Measurements from ENCODE around the gene MOBP.

Gene MOBP

DNA sequence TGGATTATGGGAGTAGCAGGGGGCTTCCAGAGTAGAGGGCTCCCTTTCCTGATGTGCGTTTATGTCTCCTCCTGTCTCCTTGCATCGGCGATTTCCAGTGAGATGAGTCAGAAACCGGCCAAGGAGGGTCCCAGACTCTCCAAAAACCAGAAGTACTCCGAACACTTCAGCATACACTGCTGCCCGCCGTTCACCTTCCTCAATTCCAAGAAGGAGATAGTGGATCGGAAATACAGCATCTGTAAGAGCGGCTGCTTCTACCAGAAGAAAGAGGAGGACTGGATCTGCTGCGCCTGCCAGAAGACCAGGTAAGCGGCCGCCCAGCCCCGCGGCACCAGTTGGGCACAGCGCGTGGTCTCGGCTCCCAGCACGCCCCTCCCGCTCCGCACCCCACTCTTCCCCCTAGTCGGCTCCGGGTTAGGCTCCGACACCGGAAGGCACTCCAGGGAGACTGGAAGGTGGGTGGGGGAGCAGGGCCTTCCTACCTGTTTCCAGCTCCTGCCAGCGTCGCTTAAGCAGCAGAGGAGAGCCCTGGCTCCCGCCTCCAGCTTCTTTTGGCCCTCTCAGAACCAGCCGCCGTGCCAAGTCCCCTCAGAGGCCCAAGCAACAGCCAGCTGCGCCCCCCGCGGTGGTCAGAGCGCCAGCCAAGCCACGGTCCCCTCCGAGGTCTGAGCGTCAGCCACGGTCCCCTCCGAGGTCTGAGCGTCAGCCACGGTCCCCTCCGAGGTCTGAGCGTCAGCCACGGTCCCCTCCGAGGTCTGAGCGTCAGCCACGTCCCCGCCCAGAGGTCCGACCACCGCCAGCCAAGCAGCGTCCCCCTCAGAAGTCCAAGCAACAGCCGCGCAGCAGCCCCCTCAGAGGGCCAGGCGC, 34.7 kb downstream of the MOBP start:
- no peak for DNase-seq

GRCh38 chr3:39502838-39503145, 35.3 kb downstream of the MOBP start:
- no peak for DNase-seq

DNA sequence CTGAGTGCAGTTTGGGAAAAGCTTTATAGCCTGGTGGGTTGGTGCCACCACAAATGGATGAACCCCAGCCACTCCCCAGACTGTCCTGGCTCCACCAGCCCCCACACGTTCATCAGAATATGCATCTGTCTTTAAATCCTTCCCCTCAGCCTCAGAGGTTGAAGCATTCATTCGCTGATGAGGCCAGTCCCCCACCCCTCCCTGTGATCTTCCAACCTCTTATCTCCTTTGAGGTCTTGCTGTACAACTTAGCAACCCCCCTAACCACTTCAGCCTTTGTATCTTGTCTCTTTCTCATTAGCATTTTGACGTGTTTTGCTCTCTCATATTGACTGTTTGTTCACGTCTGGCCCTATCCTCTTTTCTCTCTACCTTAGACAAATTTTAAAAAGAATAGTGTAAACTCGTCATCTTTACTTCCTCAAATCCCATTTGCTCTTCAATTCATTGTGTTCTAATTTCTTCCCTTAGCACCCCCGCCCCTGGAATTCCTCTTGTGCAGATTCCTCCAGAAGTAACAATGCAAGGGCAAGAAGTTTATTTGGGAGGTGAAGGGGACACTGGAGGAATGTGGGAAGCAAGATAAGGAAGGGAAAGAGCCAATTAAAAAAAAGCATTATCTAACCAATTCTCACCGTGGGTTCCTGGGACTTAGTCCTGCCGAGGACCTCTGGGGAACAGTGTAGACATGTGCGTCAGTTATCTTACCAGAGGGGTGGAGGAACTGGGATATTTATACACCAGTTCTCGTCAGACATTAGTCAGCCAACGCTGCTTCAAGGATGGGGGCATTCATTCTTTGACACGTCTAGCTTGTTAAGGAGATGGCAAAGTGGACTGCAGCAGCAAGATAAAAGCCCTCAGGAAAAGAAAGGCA, 38.6 kb downstream of the MOBP start:
- no peak for DNase-seq

DNA sequence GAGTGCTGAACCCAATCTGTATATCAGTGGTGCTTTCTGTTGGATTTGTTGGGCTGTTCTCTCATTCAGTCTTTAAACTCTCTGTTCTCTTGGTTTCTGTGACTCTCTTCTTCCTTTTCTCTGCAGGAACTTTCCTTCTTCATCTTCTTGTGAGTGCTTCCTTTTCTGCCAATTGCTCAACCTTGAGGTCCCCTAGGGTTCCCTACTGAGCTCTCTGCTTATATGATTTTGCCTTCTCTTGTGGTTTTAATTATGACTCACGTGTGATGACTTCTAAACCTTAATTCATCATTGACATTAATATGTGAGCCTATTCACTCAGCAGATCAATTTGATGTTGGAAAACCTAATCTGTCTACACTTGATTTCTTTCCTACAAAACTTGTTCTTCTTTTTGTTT, 39.4 kb downstream of the MOBP start:
- DNase-seq, result no peak

- no peak for DNase-seq
Measured at GRCh38 chr3:39513791-39514369, 46.4 kb downstream of the MOBP start.

DNA sequence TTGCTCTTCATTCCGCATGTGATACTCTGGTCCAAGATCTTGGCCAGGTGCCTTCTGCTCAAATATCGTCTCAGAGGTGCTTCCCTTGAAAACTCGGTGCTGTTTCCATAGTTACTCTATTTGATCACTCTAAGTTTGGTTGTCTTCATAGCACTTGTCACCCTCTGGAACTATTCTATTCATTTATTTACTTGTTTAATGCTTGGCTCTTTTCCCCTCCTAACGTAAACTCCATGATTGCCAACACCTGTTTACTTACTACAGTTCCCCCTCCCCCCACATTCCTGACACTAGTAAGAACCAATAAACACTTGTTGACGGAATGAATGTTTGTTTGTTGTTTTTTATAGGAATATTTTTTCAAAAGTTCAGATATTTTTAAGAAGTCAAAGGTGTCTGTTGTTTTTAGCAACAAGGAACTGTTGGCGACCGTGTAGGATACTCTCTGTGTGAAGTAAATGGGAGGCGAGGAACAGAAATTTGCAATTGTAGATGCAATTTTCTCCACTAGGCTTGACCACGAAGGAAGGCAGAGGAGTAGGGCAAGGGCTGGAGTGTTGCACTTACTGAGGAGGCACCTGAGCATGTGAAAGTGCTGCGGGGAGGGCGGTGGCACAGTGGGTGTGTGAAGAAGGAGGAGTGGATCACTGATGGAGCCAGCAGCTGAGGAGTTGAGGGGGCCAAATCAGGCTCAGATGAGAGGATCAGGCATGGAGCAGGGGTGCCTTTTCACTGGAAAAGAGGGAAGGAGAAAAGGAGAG, 48.4 kb downstream of the MOBP start:
- DNase-seq, result no peak

GRCh38 chr3:39519103-39519502, 51.6 kb downstream of the MOBP start:
- no peak for DNase-seq

DNA sequence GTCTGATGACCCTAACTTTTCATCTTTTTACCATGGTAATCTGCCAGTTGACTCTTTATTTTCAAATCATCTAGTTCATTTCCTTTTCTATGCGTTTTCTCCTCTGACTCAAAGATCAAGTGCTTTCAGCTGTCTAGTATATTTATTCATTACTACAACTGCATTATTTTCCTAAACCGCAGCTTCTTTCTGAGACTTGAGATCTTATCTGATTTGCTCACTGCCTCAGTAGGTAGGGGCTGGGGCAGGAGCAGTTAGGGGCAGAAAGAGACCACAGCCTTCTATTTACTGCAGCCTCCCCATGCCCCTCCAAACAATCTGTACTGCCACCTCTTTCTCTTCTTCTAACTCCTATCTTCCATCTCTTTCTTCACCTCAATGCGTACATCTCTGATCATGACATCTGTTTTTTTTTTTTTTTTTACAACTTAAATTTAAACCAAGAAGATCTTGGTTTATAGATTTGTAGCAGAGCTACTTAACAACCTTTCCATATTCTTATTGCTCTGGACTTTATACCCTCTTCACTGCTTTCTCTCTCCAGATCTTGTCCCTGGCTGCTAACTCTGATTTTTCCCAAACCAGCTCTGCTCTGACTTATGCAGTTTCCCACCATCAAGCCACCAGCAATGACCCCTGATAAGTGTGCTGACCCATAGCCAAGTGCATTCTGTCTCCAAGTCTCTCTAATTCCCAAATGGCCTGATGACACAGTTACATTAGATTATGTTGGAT, 52.2 kb downstream of the MOBP start:
- DNase-seq, result no peak

DNA sequence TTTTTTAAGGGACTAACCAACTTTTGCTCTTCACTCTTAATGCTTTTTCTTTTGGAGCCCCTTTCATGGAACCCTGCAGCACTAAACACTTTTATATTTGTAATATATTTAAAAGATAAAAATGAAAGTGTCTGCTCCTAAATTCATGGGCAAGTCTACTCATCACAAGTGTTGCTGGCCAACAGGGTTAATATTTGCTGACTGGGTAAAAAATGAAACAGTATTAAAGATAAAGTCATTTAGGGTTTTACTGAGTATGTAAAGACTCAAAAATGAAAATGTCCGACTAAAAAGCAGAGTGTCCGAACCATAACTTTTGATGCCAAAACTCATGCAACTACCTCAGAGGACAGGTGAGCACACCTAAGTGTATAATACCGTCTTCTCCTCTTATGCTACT, 54.0 kb downstream of the MOBP start:
- DNase-seq, result no peak

DNA sequence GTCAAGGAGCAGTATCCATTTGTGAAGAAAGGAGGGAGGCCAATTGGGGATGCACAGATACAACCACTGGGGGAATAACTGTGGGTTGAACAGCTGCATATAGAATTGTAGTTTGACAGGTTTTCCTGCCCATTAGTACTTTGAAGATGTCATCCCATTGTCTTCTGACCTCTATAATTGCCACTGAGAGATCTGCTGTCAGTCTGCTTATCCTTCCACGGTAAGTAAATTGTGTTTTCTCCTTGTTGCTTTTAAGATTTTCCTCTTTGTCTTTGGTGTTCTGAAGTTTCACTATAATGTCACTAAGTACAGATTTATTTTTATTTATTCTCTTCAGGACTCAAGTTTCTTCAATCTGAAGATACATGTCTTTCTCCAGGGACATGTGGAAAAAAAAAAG, 56.6 kb downstream of the MOBP start:
- no peak for DNase-seq

GRCh38 chr3:39528844-39529243, 61.4 kb downstream of the MOBP start:
- no peak for DNase-seq

DNA sequence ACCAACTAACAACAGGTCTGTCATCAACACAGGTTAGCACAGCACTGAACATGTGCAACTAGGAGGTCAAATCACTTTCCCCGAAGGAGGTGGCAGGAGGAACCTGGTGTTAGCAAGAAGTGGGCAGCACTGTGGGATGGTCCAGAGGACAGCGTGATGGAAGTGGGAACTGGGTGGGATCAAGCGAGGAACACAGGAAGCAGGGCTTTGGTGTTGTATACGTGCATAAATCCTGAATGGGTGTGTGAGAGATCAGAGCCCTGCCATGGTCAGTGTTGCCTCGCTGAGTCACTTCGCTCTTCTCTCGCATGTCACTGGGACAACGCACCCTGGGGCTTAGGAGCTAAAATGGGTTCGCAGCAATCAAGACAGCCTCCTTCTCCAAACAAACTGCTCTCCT, 62.1 kb downstream of the MOBP start:
- no peak for DNase-seq

- DNase-seq, result no peak
Measured at GRCh38 chr3:39531066-39531465, 63.6 kb downstream of the MOBP start.

DNA sequence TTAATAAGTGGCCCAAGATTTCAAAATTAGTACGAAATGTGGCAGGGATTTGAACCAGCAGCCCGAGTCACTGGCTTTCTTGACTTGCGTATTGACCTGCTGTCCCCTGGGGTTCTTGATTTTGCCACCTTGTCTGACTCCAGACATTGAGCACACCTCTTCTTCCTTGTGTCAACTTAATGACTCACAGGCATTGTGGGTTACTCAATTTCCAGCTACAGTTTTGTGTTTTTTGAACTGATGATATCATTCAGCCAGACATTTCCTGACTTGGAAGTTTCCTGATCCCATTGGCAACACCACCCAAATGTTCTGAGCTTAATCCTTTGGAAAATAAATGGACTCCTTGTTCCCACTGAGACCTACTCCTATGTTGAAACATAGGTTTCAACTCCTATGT, 64.2 kb downstream of the MOBP start:
- no peak for DNase-seq

GRCh38 chr3:39532777-39533176, 65.3 kb downstream of the MOBP start:
- DNase-seq, result no peak

DNA sequence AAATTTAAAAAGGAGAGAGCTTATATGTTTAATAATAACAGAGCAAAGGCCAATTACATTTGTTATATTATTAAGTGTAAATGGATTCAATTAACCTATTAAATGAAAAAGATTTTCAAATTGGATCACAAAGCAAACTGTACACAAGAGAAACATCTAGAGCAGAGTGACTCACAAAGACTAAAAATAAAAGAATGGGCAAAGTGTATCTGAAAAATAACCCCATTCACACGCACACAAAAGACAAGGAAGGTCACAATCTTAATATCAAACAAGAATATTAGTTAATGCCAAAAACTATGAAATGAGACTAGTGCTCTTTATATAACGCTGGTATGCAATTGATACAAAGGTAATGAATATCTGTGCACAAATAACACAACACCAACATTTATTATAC, 65.7 kb downstream of the MOBP start:
- no peak for DNase-seq

DNA sequence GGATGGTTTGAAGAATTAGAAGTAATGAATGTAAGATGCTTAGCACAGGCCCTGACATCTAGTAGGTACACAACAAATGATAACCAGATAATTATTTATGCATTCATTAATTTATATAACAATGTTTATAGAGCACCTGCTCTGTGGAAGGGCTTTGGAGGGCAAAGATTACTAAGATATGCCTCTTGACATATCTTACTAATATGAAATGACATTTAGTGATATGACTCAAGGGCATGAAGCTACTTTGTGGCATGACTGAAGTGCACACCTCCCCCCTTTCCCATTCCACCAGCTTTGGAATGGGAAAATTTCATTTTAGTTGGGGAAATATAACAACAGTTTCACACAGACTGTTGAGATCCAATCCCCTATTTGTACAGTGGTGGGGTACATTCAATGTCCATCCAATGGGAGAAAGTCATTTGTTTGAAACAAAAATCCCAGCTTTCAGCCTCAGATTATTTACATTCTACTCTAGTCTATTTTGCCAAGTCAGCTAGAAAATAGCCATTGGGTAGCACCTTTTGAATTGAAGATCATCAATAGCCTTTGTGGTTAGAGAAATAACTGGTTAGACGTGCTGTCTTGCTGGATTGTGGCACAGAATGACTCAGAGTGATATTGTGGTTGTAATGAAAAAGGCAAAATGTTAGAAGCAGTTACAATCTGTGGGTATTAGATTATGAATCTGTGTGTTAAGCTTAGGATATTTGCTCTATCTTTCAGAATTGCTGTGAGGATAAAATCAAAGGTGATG, 72.9 kb downstream of the MOBP start:
- no peak for DNase-seq

- DNase-seq, result no peak
Measured at GRCh38 chr3:39541442-39541841, 74.0 kb downstream of the MOBP start.

- DNase-seq, result no peak
Measured at GRCh38 chr3:39541917-39542329, 74.4 kb downstream of the MOBP start.

- DNase-seq, result no peak
Measured at GRCh38 chr3:39542588-39542988, 75.1 kb downstream of the MOBP start.

- DNase-seq, result no peak
Measured at GRCh38 chr3:39548282-39548681, 80.8 kb downstream of the MOBP start.
